HL-60 (cell line): Measurements from ENCODE around the gene ANXA11.

ENCODE experiments used
- CTCF ChIP-seq: IDR thresholded peaks from one replicate; pipeline ENCODE4 v1.5.1; 2011; ENCODE audit warnings: low read length, control low read depth, inconsistent platforms; ENCODE audit not compliant: insufficient read depth
- POLR2AphosphoS5 ChIP-seq: IDR thresholded peaks from 2 replicates; pipeline ENCODE4 v1.6.1; 2012; ENCODE audit warnings: low read depth
- REST ChIP-seq: IDR thresholded peaks from 2 replicates; pipeline ENCODE4 v1.6.1; 2012; ENCODE audit warnings: low read depth; ENCODE audit not compliant: insufficient replicate concordance

GRCh38 chr10:80153460-80153859, 51.9 kb downstream of the ANXA11 start:
- TF ChIP-seq CTCF (no peak), REST (no peak), POLR2AphosphoS5 (no peak; the same call in 1 of the 2 replicates)
